Islet precursor cell (in vitro differentiated cells): ENCODE data around the gene CAPN11.

Experiments used
- DNase-seq: peaks from one replicate; pipeline ENCODE4 v3.0.0-alpha.2; 2018

Gene CAPN11

DNA sequence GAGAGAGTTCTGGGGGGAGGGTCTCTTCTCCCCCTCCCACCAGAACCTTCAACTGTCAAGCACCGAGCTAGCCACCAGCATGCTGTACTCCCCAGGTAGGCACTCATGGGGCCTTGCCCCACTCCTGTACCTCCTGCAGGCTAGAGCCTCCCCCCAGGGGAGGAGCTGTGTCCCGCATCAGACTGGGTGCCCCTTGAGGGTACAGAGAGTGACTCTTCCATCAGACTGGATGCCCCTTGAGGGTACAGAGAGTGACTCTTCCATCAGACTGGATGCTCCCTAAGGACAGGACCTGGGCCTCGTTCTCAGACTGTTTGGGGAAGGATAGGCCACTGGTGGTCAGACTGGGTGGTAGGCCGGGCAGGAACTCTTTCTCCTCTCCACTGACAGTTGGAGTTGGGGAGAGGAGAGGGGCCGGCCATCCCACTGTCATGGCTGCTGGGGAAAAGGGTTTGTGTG lies at the start of gene CAPN11:
Gene CAPN11 (plus strand): TSS at position 51 of the 459 bp plus-strand sequence. CDS start 29 bp downstream, at position 80.
- no peak for DNase-seq

DNA sequence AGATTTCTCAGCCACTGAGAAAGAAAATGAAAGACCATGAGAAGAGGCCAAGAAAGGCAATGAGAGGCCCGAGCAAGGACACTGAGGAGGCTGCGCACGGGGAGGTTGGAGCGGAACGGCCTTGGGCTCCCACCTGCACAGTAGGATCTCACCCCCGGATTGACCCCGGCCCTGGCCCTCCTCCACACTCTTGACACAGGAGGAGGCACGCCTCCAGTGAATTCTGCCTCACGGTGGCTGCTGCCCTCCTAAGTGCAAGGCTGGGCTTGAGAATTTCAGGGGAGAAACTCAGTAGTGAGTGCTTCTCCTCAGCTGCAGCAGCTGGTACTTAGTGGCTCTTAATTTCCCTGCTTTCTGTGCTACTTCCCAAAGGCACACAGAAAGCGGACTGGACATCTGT lies 49.4 kb upstream of the CAPN11 start:
- DNase-seq, result no peak

DNA sequence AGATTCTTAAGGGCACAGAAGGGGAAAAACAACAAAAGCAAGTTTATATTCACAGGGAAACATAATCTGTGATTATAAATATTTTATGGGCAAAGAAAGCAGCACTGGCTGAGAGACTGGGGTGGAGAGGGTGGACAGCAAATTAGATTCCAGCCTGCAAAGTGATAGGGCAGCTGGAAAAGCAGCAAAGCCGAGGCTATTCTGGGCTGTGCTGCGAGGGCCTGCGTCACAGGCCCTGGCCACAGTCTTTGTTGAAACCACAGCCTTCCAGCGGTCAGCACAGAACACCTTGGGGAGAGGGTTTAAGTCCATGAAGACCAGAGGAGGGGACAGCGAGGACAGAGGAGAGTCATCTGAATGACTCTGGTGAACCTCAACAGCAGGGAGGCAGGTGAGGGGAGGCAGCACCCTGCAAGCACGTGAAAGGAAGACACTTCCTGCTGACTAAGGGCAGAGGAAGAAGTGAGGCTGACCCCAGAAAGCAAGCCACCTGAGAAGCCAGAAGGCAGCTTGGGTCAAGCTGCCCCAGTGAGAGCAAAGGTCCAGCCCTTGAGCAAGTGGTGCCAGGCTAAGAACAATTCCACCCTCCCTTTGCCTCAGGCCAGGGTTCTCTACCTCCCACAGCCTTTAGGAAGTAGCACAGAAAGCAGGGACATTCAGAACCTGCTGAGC lies 48.5 kb upstream of the CAPN11 start:
- DNase-seq, result no peak

DNA sequence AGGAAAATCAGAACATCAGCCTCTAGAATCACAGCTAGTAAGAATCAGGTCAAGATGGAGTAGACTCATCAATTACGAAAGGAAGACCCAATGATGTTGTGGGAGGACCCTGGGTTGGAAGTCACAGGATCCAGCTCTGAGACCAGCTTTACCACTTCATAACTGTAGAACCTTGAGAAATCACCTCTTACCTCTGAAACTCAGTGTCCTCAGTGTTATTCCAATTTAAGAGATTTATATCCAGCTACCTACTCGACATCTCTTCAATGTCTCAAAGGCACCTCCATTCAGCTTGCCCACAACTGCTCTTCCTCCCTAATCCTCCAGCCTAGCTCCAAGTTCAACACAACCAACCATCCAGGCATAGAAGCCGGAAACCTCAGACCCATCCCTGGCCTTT lies 47.7 kb upstream of the CAPN11 start:
- DNase-seq, result no peak

DNA sequence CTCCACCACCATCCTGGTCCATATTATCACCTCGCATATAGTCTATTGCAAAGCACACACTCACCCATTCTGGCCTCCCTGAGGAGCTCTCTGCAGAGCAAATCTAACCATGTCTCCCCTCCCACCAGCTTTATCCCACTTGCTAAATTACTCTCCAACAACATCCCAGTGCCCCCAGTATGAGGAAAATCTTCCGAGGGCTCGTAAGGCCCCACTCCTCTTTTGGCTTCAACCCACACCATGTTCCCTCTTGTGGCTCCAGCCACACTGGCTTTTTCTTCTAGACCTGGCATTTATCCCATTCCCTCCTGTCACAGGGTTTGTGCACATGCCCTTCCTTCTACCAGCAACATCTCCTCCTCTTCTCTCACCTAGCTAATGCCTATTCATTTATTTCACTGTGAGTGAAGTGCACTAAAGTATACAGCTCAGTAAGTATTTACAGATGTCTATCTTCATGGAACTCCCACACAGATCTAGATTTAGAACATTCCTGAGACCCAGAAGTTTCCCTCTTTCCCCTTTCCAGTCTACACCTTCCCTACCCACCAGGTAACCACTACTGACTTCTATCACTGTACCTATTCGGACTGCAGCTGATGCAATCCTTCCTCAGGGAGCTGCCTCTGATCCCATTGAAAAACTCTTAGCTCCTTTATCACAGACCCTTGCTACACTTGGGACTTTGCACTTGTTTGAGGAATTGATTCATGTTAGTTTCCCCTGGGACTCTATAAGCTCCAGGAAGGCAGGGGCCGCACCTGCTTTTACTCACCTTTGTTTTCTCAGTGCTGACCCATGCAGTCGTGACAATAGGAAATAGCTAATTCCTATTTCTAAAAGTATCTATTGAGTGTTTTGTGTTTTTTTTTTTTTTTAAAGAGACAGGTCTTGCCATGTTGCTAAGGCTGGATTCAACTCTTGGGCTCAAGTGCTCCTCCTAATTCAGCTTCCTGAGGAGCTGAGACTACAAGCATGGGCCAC lies 46.9 kb upstream of the CAPN11 start:
- DNase-seq, result no peak

DNA sequence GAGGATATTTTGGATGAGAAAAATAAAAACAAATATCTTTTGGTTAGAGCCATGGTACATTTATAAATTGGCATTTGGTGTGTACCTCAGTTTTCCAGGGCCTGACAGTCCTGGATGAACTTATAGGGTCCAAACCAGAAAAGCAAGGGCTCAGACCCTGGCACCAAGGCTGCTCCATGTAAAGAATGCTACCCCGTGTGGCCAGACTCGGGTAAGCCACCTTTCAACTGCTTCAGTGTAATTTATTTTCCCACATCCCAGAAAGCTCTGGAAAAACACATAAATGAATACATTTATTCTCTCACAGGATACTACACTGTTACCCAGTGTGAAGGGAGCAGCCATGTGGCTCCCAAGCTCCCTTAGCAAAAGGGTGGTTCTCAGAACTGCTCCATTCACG lies 45.2 kb upstream of the CAPN11 start:
- no peak for DNase-seq

DNA sequence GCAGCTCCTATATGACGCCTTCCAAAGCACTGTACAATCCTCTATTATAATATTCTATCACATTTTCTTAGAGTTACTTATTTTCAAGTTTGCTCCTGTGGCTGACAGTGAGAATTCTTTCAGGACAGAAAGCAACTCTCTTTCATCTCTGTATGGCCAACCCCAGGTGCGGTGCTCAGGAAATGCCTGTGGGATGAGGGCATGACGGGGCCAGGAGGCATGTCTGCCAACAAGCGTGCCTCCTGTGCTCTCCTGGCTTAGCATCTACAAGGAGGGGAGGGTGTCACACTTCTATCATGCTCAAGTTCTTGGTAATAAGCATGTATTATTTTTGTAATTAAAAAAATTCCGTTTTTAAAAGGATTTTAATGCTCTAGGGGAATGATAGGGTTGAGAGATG lies 42.8 kb upstream of the CAPN11 start:
- DNase-seq, result peak; percentile 66

DNA sequence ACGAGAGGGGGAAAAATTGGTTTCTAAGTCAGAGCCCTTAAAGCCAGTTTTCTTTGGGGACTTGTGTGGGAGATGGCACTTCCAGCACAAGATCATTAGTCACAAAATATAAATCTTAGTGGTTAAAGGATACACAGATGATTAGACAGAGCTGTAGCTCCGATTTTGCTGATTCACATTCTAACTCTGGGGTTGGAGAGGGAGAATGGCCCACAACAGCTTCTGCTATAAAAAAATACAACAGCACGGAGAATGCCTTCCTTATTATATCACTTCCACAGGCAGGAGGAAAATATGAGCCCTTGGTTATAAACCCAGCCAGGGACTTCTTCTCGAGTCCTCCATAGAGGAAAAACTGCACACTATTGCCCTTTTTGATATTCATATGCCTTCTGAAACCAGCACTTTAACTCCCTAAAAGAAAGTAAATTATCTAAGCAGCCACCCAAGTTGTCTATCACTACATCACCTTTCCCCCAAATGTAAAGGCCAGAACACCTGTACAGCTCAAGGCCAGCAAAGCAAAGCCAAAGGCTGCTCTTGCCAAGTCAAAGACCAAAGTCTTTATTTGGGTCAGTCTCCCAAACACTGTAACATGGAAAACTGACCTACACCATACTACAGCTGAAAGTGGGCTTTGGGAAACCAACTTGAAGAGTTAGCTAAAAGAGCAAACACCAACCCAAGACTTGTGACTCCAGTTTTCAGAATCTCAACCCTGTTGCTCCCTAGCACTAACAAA lies 41.8 kb upstream of the CAPN11 start:
- no peak for DNase-seq

DNA sequence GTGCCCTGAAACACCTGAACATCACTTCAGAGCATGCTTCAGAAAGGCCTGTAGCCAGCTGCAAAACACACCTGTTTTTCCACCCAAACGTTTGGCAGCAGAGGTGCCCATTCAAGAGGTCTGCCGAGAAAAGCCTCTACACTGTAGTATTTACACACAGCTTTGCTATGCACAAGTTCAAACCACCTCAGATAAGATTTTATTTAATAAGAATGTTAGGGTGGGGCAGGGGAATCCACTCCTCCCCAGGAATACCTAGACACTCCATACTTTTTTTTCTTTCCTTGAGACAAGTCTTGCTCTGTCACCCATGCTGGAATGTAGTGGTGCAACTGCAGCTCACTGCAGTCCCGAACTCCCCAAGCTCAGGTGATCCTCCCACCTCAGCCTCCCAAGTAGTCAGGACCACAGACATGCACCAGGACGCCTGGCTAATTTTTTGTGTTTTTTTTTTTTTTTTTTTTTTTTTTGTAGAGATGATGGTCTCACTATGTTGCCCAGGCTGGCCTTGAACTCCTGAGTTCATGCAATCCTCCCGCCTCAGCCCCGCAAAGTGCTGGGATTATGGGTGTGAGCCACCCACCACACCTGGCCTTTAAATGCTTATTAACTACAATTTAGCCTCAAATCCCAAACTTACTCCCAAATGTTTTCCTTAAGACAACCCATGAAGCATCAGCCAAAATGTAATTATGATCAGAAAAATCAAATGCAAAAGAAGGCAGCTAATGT lies 41.1 kb upstream of the CAPN11 start:
- no peak for DNase-seq

DNA sequence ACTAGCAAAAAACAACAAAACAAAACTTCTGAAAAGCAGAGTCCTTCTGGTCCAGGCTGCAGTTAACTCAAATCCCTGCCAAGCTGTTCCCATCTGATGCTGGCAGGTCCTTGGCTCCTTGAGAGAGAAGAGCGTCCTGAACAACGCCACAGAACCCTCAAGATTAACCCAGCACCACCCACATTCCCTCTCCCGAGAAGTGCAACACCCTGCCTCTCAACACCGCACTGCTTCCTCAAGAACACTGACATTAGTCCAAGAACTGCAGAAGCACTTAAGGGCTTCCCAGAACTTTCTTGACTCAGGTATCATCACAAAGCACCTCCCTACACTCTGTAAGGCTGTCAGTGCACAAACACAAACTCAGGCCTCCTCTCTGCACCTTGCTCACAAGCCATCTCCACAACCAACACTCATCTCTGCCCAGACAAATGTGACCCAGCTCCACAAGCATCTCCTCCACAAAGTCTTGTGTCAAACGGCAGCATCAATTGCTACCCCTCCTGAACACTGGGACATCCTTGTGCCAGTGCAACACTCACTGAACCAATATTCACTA lies 38.8 kb upstream of the CAPN11 start:
- DNase-seq, result no peak

DNA sequence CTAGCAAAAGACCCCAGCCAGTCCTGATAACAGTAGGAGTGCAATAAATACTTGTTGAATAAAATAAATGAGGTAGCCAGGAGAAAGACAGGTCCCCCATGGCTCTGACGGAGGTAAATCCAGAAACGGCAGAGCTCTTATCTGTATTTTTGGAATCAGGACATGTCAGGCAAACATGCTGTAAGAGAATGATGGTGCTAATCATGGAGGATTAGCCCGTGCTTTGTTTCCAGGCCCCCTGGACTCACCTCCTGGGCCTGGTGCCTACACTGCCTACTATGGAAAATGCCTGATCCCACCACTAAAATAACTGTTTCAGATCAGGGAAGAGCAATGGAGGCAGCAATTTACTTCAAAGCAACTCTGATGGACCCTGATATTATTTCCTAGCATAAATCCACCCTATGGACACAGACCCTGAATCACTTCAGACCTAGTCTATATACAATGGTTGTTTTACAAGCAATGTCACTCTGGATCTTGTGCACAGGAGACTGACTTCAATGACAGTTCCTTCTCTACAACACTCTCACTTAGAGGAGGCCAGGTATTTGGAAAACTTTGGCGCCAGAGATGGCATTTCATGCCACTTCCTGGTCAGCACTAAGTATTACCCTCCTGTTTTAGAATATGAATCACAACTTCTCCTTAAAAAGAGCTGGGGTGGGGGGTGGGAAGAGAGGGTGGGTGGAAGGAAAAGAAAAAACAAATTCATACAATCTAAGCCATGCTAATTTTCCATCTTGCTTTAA lies 37.8 kb upstream of the CAPN11 start:
- no peak for DNase-seq

DNA sequence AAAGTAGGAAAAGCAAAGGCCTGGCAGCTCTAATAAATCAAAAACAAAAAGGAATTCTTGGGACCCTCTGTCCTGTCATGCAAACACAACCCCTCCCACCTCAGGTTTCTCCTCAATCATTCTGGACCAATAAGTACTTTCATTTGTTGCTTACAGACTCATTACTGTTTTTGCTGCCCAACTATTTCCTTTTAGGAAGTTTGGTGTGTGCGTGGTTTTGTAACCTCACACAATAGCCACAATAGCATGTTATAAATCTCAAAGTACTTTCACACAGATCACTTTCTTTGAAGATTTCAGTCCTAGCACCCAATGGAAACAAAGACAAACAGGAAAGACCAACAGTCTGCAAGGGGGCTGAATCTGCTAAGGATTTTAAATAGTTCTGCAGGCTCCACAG lies 35.8 kb upstream of the CAPN11 start:
- no peak for DNase-seq

DNA sequence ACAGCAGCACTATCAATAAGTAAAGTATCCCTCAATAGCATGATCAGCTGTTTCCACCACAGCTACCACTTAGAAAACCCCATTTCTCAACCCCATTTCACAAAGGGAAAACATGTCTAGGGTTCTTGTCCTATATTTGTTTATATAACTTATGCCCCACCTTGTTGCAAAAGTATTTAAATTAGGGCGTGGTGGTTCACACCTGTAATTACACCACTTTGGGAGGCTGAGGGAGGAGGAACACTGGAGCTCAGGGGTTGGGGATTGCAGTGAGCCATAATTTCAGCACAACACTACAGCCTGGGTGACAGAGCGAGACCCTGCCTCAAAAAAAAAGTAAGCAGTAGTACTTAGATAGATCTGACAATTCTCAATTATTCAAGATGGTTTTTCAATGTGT lies 35.1 kb upstream of the CAPN11 start:
- DNase-seq, result no peak

DNA sequence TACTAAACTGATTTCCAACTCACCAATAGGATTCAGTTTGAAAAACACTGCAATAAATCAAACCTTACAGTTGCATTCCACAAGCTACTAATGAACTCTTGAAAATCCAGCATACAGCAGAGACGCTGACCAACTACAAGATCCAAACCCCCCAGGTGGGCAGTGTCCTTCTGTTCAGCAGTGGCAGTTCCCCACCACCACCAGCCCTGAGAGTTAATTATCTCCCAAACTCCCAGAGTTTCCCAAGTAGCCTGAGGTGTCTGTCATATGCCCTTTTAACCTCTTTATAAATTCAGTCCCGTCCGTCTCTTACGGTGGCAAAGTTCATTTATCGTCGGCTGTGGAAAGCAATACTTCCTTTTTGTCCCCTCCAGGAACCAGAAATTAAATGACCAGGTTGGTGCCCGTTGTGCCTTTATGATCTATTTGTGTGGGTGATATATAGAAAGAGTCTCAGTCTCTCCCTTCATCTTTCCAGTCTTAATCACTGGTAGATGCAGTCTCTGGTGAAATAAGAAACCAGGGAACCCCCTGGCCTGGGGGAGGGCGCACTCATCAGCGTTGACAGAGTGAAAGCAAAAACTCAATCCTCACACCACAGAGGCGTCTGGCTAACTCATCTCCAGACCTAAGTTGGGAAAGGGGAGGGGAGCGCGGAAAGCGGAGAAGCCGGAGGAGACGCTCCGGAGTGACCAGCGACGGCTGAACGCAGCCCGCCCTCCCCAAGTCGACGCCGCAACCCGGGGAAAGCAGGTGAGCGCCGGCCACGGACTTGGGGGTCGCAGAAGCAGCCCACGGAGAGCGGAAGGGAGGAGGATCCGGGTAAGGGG lies 32.1 kb upstream of the CAPN11 start:
- DNase-seq, result peak; percentile 85

DNA sequence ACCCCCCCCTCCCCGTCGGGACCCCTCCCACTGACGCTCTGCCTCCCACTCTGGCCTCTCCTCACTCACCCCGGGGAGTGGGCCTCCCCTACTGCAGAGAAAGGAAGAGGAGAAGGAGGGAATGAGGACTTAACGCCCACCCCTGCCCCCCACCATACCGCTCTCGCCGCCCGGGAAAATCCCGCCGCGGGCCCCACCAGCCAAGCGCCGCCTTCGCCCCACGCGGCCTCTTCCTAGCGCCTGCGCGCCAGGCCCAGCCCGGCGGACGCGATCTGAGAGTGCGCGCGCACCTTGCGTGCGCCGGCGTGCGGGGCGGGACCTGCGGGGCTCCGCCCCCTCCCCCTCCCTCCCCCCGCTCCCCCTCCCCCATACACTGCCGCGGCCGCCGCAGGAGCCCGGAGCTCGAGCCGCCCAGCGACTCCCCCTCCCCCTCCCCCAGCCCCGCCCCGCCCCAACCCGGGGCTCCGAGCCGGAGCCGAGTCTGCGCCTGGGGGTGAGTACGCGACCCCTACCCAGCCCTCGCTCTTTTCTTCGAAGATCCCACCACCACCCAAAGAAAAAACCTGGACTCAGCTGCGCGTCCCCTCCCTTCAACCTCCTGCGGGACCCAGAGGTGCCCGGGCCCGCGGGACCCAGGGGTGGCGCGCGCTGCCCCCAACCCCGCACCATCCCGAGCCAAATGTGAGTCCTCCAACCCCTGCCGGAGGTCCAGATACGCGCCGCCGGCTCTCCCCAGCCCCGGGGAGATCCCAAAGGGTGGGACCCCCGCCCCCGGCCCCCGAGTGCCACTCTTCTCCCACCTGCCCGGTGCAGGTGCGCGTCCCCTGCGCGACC lies 31.2 kb upstream of the CAPN11 start, which contains the start of the genes MRPL14 and TMEM63B:
Gene MRPL14 (minus strand): TSS at position 267 of the 834 bp plus-strand sequence. CDS start 10,841 bp downstream, outside the sequence.
Gene TMEM63B (plus strand): TSS at position 369 of the 834 bp plus-strand sequence. CDS start 7,031 bp downstream, outside the sequence.
- DNase-seq, result peak; percentile 88

DNA sequence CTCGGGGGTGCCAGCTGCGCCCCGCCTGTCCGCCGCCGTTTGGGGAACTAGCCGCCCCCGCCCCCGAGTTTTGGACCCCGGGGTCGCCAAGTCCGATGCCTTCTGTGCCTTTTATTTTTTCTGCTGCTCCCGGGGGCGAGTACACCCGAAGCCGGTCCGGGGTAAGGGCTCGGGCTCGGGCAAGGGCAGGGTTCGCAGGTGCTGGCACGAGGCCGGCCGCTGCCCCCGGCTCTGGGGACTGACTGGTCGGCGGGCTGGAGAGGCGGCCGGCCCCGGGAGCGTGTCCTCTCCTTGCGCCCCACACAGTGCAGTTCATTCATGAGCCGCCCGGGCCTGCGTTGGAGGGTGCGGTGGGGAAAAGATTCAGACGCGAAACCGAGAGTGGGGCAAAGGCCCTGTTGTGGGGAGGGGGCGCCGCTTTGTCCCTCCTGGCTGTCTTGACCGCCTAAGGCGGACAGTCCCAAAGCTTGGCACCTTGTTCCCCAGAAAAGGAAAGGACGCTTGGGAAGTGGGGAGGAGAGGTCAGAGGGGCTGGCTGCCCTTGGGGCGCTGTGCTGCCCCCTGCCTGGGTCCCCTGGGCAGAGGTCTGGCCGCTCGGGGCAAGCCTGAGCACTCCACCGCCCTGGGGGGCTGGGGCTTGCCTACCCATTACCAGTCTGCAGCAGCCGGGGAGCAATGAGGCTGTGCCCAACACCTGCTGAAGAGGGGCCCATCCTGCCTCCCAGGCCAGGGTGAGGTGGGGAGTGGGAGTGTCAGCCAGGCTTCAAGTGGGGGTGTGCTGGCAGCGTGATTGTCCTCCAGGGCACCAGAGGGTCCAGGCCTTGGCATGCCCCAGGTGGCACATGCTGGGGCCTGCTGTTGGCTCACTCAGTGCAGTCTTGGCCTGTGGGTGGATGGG lies 30.4 kb upstream of the CAPN11 start:
- peak; percentile 73 for DNase-seq

DNA sequence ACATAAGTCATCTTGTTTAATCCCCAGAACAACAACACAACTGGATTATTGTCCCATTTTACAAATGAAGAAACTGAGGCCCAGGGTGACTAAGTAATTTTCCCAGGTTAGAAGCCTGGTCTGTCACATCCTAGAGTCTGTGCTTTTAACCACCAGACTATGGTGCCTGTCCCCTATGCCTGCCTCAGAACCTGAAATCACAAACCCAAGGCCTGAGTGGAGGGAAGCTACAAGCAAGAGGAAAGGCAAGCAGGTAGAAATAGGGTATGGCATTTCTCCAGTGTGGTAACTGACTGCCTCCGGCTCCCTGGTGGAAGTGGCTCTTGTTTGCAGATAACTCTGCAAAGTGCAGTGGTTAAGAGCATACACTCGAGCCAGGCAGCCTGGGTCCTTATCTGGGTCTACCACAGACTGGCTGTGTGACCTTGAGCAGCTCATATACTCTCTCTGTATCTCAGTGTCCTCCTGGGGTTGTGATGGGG lies 28.7 kb upstream of the CAPN11 start:
- no peak for DNase-seq

DNA sequence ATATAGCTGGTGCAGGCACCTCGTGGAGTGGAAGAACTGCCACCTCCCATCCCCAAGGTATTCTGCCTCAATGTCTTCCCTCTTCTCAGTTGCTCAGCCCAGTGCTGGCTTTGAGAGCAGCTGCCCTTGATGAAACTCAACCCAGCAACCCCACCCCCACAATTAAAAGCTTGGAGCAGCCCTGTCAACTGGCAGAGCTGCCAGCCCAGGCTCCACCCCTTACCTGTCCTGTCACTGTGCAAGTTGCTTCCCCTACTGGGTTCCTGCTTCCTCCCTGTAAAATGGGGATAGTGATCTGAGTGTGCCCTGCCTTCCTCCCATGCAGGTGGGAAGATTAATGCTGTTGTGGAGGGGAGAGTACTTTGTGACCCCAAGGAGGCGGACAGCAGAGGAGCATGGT lies 26.7 kb upstream of the CAPN11 start:
- DNase-seq, result no peak
